HepG2 (cell line): ENCODE results near the gene AFF4. TPM values are rescaled to one million over a fixed set of nuclear protein-coding genes. Genes with fewer than 3 reads are reported as not detected.

Source experiments
- ARID5B ChIP-seq: IDR thresholded peaks from 2 replicates; pipeline ENCODE4 v1.4.0; 2020; ENCODE audit warnings: mild to moderate bottlenecking, missing genetic modification reagents
- BRD4 ChIP-seq: sonication (generic); formaldehyde crosslinking; IDR thresholded peaks from 2 replicates; pipeline ENCODE4 v1.4.0; 2020; ENCODE audit warnings: missing genetic modification reagents
- GPBP1L1 ChIP-seq: sonication (generic); formaldehyde crosslinking; IDR thresholded peaks from 2 replicates; pipeline ENCODE4 v1.5.0; 2020; ENCODE audit warnings: mild to moderate bottlenecking, missing genetic modification reagents
- HNF4G ChIP-seq, 2 experiments: sonication (generic) in 1 of 2; formaldehyde crosslinking in 1 of 2; IDR thresholded peaks; 2 replicates each; pipeline versions ENCODE4 v1.4.0 to v1.6.1; 2011 to 2020; ENCODE audit warnings: borderline replicate concordance in 2 of 2, low read depth in 2 of 2, mild to moderate bottlenecking in 2 of 2, low read length in 1 of 2, missing genetic modification reagents in 1 of 2, moderate library complexity in 1 of 2
- KLF15 ChIP-seq: sonication (generic); formaldehyde crosslinking; IDR thresholded peaks from 2 replicates; pipeline ENCODE4 v1.8.1; 2023; ENCODE audit warnings: borderline replicate concordance, mild to moderate bottlenecking, inconsistent platforms, missing genetic modification reagents, mixed read lengths
- TFE3 ChIP-seq: IDR thresholded peaks from 2 replicates; pipeline ENCODE4 v1.6.1; 2016
- polyA plus RNA-seq, 8 experiments: library from polyadenylated mRNA; depleted of rRNA in 3 of 8; stranded (reverse) in 7 of 8; unstranded in 1 of 8; fragments of >200 nt; fragmentation: Illumina TruSeq in 4 of 8; extraction: Trizol in 4 of 8; gene quantifications; 2 replicates each; pipeline versions ENCODE4 v1.2.1 to v1.2.3, GENCODE V29; 2011 to 2016; ENCODE audit warnings: low read depth in 4 of 8, missing spikeins in 1 of 8, mixed read lengths in 1 of 8; ENCODE audit not compliant: insufficient read depth in 1 of 8
- total RNA-seq, 5 experiments: library from RNA; depleted of rRNA; stranded (reverse); fragments of >200 nt; fragmentation: Illumina TruSeq; extraction: Trizol; gene quantifications; 2 replicates each; pipeline ENCODE4 v1.2.3, GENCODE V29; 2016; ENCODE audit warnings: low read depth in 1 of 5

AFF4 gene
- total and polyA plus RNA-seq, 2 of the 13 experiments (the other 11 are each of a cell fraction or from before 2014, with no cell fraction given) = 22.1 to 25.5 TPM

- TF ChIP-seq ARID5B (CRISPR knock-in tag) (0 out of 2 replicates have a peak, but pooled peaks have one; percentile 21), GPBP1L1 (CRISPR knock-in tag) (no peak), HNF4G (IDR thresholded peaks at IDR 0.05; ENCODE audit: borderline replicate concordance, low read depth, low read length) (peak; percentile 25; the same call in 1 of the 2 replicates), HNF4G (CRISPR knock-in tag; IDR thresholded peaks at IDR 0.05; ENCODE audit: borderline replicate concordance, low read depth) (no peak), BRD4 (no peak), KLF15 (CRISPR knock-in tag) (no peak), TFE3 (peak; percentile 64; the same call in 1 of the 2 replicates)
Observed at GRCh38 chr5:132947671-132948070, 15.8 kb downstream of the AFF4 start (continued).
